ENCODE data around the gene CFAP77. TPM values are rescaled to one million over a fixed set of nuclear protein-coding genes. Genes with fewer than 3 reads are reported as not detected.

CFAP77 gene
- total and polyA plus RNA-seq, 2 of the 8 experiments (the other 6 are each of a cell fraction or from before 2014, with no cell fraction given) = 0.63 to 0.97 TPM

- no peak overlapping the region for H3K23ac ChIP-seq (ENCODE audit: insufficient read length)
- no peaks in the 10 kb centered on the region for H3K4me1 ChIP-seq (replicated peaks in 1 of 4; ENCODE audit: control insufficient read depth in 3 of 4, insufficient read depth in 4 of 4, low read length in 3 of 4)
- no peak overlapping the region for H3K56ac ChIP-seq (replicated peaks; ENCODE audit: insufficient read length, low read depth, low read length)
- 94% methylated on average over 5 of the region's 5 CpGs; no CpG with 5 or more reads in 1 of the 2 experiments for WGBS, 2 experiments (ENCODE audit: extremely low coverage in 1 of 2, insufficient coverage in 1 of 2, insufficient read length in 1 of 2, insufficient replicate concordance in 2 of 2, low coverage in 1 of 2, low lambda C conversion rate in 2 of 2, missing lambda C conversion rate in 1 of 2)
- no peak for FAIRE-seq
- no peaks in the 10 kb centered on the region for H3K79me2 ChIP-seq (ENCODE audit: control insufficient read depth in 1 of 2, insufficient read depth in 2 of 2, low read length in 2 of 2)
- no peak overlapping the region for H3K9ac ChIP-seq (replicated peaks in 1 of 4; ENCODE audit: extremely low read depth in 1 of 4, low read depth in 3 of 4, low read length in 3 of 4)
- no peak overlapping the region for H2AFZ ChIP-seq (ENCODE audit: low read length)
- H2AK5ac ChIP-seq (ENCODE audit: low read depth, low read length) = no peak overlapping the region
- no peak overlapping the region for H2BK20ac ChIP-seq (ENCODE audit: low read length)
- H2BK5ac ChIP-seq (ENCODE audit: low read depth, low read length) = no peak overlapping the region
- no peak for DNase-seq (ENCODE audit: low read depth in 1 of 2, low spot score in 2 of 2)
- no peak overlapping the region for H3K4me3 ChIP-seq (ENCODE audit: extremely low read depth in 1 of 4, insufficient read depth in 2 of 4, low read depth in 3 of 4, low read length in 4 of 4)
- no peaks in the 10 kb centered on the region for H3K79me1 ChIP-seq (ENCODE audit: low read depth, low read length)
- H3K14ac ChIP-seq (ENCODE audit: insufficient read length) = no peak overlapping the region
- no peak overlapping the region for H2BK12ac ChIP-seq (ENCODE audit: low read depth, low read length)
- no peak overlapping the region for H3K4ac ChIP-seq (replicated peaks; ENCODE audit: insufficient read length, low read depth, low read length)
- ChIA-PET CTCF (ENCODE audit: partially characterized antibody) (interaction anchor here (0.6 to 1.6 kb wide), 6 partner anchors 25 to 1112 kb away, joined by 3 to 4 read pairs (median 3); no protein-coding TSS in a partner anchor), POLR2A (ENCODE audit: partially characterized antibody) (interaction anchor here (1.2 to 1.8 kb wide), 2 partner anchors 19 to 148 kb away, joined by 3 to 4 read pairs; no protein-coding TSS in a partner anchor)
- peaks cover 2 to 22% (median 9%) of the 10 kb centered on the region in 4 experiments; a peak in 7 of 8 replicates for H3K36me3 ChIP-seq (ENCODE audit: control insufficient read depth in 2 of 4, insufficient read depth in 4 of 4, low read length in 3 of 4)
- no peaks in the 10 kb centered on the region for H3K27me3 ChIP-seq (replicated peaks in 1 of 4; ENCODE audit: control insufficient read depth in 3 of 4, extremely low read depth in 1 of 4, insufficient read depth in 3 of 4, low read length in 3 of 4)
- H3K4me2 ChIP-seq (ENCODE audit: insufficient read depth in 1 of 2, low read depth in 2 of 2, low read length in 2 of 2) = no peak overlapping the region
- H4K20me1 ChIP-seq (replicated peaks in 1 of 2; ENCODE audit: control insufficient read depth in 1 of 2, insufficient read depth in 2 of 2, low read length in 2 of 2) = peaks cover 2% of the 10 kb centered on the region in 2 experiments
- no peaks in the 10 kb centered on the region for H3K9me3 ChIP-seq (ENCODE audit: insufficient read depth in 2 of 2, low read depth in 1 of 2, low read length in 1 of 2)
- no peak overlapping the region for H4K5ac ChIP-seq (ENCODE audit: insufficient read length, low read depth, low read length)
- no peak overlapping the region for H2BK120ac ChIP-seq (replicated peaks; ENCODE audit: low read depth, low read length)
- H3K18ac ChIP-seq (ENCODE audit: extremely low read depth, low read length) = no peak overlapping the region
- H3K23me2 ChIP-seq (ENCODE audit: low read depth, low read length) = no peaks in the 10 kb centered on the region
- H4K91ac ChIP-seq (replicated peaks; ENCODE audit: insufficient read length, low read length) = no peak overlapping the region
- no peak overlapping the region for H3K27ac ChIP-seq (ENCODE audit: low read depth, low read length)
- no peak overlapping the region for H2BK15ac ChIP-seq (ENCODE audit: low read length)
- no peak for TF ChIP-seq FOSL1 (IDR thresholded peaks at IDR 0.05; ENCODE audit: insufficient read depth, low read depth, low read length)
- TF ChIP-seq BACH1 (IDR thresholded peaks at IDR 0.05; ENCODE audit: low read length) = no peak
- TF ChIP-seq CEBPB (IDR thresholded peaks at IDR 0.05; ENCODE audit: low read depth, low read length) = no peak
- H4K8ac ChIP-seq (ENCODE audit: extremely low read depth, insufficient read depth, low read length) = no peak overlapping the region
These were observed 212.1 kb downstream of the CFAP77 start for GRCh38 chr9:132622159-132622558.

Small RNA genes lying within 50 kb of the gene (small RNA-seq; reads per million reads assigned to genes)
- not detected for gene RNU5D-2P (ENCODE audit: insufficient read depth)

Other genes with a start within 250 kb of the CFAP77 start
- 0.52 and 1.4 TPM in 2 replicates for gene NTNG2, start 248.2 kb upstream of the CFAP77 start, total RNA-seq (2021; fragmentation: NEBNext Ultra II Directional; extraction: Animal tissue kit (Norgen Biotek cat#: 25700))
- gene NTNG2, start 248.2 kb upstream of the CFAP77 start, polyA plus RNA-seq (2011; rRNA removed) = 1.2 and 1.5 TPM in 2 replicates
- 33.2 and 37.9 TPM in 2 replicates for gene SETX, start 55.2 kb upstream of the CFAP77 start, total RNA-seq (2021; fragmentation: NEBNext Ultra II Directional; extraction: Animal tissue kit (Norgen Biotek cat#: 25700))
- 9.5 and 15.1 TPM in 2 replicates for gene SETX, start 55.2 kb upstream of the CFAP77 start, polyA plus RNA-seq (2011; rRNA removed)
- gene TTF1, start 3.4 kb upstream of the CFAP77 start, total RNA-seq (2021; fragmentation: NEBNext Ultra II Directional; extraction: Animal tissue kit (Norgen Biotek cat#: 25700)) = 22.2 and 22.6 TPM in 2 replicates
- gene TTF1, start 3.4 kb upstream of the CFAP77 start, polyA plus RNA-seq (2011; rRNA removed) = 6.5 and 7.8 TPM in 2 replicates
- not detected in 2 replicates for gene BARHL1, start 172.4 kb downstream of the CFAP77 start, total RNA-seq (2021; fragmentation: NEBNext Ultra II Directional; extraction: Animal tissue kit (Norgen Biotek cat#: 25700))
- gene BARHL1, start 172.4 kb downstream of the CFAP77 start, polyA plus RNA-seq (2011; rRNA removed) = 0.06 TPM in 1 of 2 replicates, not detected in the other

All from H1 (cell line).